GM15510 (cell line): ENCODE results near the gene CLIP3.

Experiments used
- POLR2A ChIP-seq: IDR thresholded peaks from 3 replicates; pipeline ENCODE4 v1.6.1; 2011; ENCODE audit warnings: borderline replicate concordance; ENCODE audit not compliant: insufficient read length; ENCODE audit errors: extremely low read depth

CLIP3 gene

GRCh38 chr19:35978271-35978670, 54.4 kb downstream of the CLIP3 start:
- TF ChIP-seq POLR2A = no peak

DNA sequence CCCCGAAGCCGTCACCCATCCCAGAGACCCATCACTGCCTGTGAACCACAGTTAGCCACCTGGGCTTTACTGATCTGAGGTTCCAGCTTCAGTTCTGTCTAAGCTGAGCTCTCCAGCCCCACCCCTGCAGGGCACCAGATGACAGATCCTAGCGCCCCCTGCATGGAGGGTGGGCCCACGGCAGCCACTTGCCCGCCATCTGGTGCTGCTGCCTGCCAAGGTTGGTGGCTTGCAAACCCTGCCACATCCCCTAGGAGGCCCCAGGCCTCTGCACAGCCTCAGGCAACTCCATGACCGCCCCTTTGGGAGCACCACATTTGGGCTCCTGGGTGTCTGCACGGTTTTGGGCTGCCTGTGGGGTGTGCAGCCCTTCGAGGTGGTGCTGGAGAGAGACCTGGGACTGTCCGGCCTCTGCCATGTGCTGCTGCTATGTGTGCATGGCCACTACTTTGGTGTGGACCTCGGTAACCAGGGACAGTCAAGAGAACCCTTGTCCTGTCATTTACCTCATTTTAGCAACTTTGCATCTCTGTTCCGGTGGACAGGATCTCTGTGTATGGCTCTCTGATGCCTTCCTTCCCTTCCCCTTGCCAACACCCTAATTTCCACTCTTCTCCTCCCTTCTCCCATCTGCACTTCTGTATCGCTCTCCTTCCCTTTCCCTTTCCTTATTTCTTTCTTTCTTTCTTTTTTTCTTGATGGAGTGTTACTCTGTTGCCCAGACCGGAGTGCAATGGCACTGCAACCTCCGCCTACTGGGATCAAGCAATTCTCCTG, 55.0 kb downstream of the CLIP3 start:
- TF ChIP-seq POLR2A = no peak

DNA sequence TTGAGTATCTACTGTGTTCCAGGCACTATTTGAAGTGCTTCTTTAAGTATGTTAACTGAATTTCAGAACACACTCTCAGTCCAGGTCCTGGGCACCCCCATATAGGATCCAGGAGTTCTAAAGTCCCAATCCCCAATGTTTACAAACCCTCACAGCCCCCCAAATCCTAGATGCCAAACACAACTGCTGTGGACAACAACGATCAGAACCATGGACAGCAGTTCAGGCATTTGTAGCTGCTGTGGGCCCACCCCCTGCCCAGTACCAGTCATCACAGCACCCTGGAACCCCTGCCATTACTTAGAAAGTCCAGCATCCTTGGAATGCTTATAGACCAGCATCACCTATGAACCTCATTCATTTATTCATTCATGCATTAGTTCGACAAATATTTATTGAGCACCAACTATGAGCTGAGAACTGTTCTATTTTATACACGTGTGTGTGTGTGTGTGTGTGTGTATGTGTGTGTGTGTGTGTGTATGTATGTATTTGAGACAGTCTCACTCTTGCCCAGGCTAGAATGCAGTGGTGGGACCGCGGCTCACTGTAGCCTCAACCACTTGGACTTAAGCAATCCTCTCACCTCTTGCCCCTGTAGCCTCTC, 57.0 kb downstream of the CLIP3 start:
- no peak for TF ChIP-seq POLR2A

- TF ChIP-seq POLR2A = no peak
These were observed 59.2 kb downstream of the CLIP3 start for GRCh38 chr19:35973487-35973886.

GRCh38 chr19:35966771-35967170, 65.9 kb downstream of the CLIP3 start:
- TF ChIP-seq POLR2A = no peak
